A549 (cell line): ENCODE measurements around the gene TPM4. TPM values are rescaled to one million over a fixed set of nuclear protein-coding genes. Genes with fewer than 3 reads are reported as not detected.
"Not testable (repeated sequence)": the region's sequence is repeated elsewhere in the genome, so short reads cannot be mapped to it uniquely, and the experiment has no call there.

Experiments
- ATAC-seq, 2 experiments: fragments of 200-7000 bp in 1 of 2; fragments of >200 bp in 1 of 2; cut with Nextera tagmentation in 1 of 2; cut with Tn5 transposase in 1 of 2; 3 replicates each; pipeline versions ENCODE4 v1.8.0 to v1.9.1; 2018 to 2020; ENCODE audit warnings: mild to moderate bottlenecking in 1 of 2, moderate library complexity in 1 of 2
- CTCF ChIA-PET: fragments of 300-600 bp; sonication (Branson Sonifier 250); formaldehyde crosslinking; extraction: SDS; loops from one replicate; lab custom pipeline; 2021; ENCODE audit warnings: antibody characterized with exemption, inconsistent platforms; lab: Yijun Ruan, JAX
- POLR2A ChIA-PET: fragments of 350-600 bp; formaldehyde crosslinking; extraction: SDS; loops from one replicate; lab custom pipeline; 2021; ENCODE audit warnings: antibody characterized with exemption, inconsistent platforms; lab: Yijun Ruan, JAX
- DNase-seq, 2 experiments: peaks; one replicate each; pipeline versions ENCODE4 v3.0.0 to v3.0.0-alpha.2; 2011 to 2016; ENCODE audit warnings: low read depth in 1 of 2, low spot score in 1 of 2
- FAIRE-seq: peaks from 2 replicates; lab custom pipeline; 2011; peaks lifted over from hg19 to GRCh38; lab: Jason Lieb, UNC
- H3K27ac ChIP-seq, 2 experiments: fragments of >200 bp; sonication (Bioruptor Twin); formaldehyde crosslinking; 3 replicates each; pipeline ENCODE4 v1.5.1; 2016 to 2017
- H3K4me1 ChIP-seq: fragments of >200 bp; sonication (Bioruptor Twin); formaldehyde crosslinking; 3 replicates; pipeline ENCODE4 v1.6.1; 2016
- H3K4me2 ChIP-seq: fragments of >200 bp; sonication (Bioruptor Twin); formaldehyde crosslinking; 3 replicates; pipeline ENCODE4 v1.6.1; 2016
- H3K4me3 ChIP-seq: fragments of >200 bp; sonication (Bioruptor Twin); formaldehyde crosslinking; 3 replicates; pipeline ENCODE4 v1.5.1; 2016
- H3K9me3 ChIP-seq: fragments of >200 bp; sonication (Bioruptor Twin); formaldehyde crosslinking; 3 replicates; pipeline ENCODE4 v1.6.1; 2016
- BCL3 ChIP-seq: fragments of >200 bp; sonication (Bioruptor Twin); formaldehyde crosslinking; IDR thresholded peaks from 3 replicates; pipeline ENCODE4 v1.6.1; 2016
- CEBPB ChIP-seq, 2 experiments: fragments of >200 bp in 1 of 2; sonication (Bioruptor Twin) in 1 of 2; formaldehyde crosslinking in 1 of 2; IDR thresholded peaks; 2 replicates each; pipeline ENCODE4 v1.6.1; 2012 to 2016
- EHF ChIP-seq: fragments of 250-450 bp; sonication (Bioruptor Pico); IDR thresholded peaks from 2 replicates; pipeline ENCODE4 v1.5.0; 2020; ENCODE audit warnings: mild to moderate bottlenecking
- FOSB ChIP-seq: fragments of 250-450 bp; sonication (Bioruptor Pico); IDR thresholded peaks from 2 replicates; pipeline ENCODE4 v1.5.0; 2020; ENCODE audit warnings: mild to moderate bottlenecking, moderate library complexity
- HOXA7 ChIP-seq: fragments of 250-450 bp; sonication (Bioruptor Pico); IDR thresholded peaks from 2 replicates; pipeline ENCODE4 v1.5.0; 2020; ENCODE audit warnings: mild to moderate bottlenecking, moderate library complexity
- JUN ChIP-seq, 2 experiments: fragments of >200 bp; sonication (Bioruptor Twin); formaldehyde crosslinking; IDR thresholded peaks; 2 replicates in 1 of 2; 3 replicates in 1 of 2; pipeline ENCODE4 v1.6.1; 2016 to 2017
- JUNB ChIP-seq: fragments of >200 bp; sonication (Bioruptor Twin); formaldehyde crosslinking; IDR thresholded peaks from 2 replicates; pipeline ENCODE4 v1.6.1; 2016
- KDM1A ChIP-seq: fragments of 200-600 bp; sonication (generic); IDR thresholded peaks from 2 replicates; pipeline ENCODE4 v1.6.1; 2016; ENCODE audit warnings: low read depth, mild to moderate bottlenecking
- NR3C1 ChIP-seq: fragments of >200 bp; sonication (Bioruptor Twin); formaldehyde crosslinking; IDR thresholded peaks from 3 replicates; pipeline ENCODE4 v1.6.1; 2017
- POLR2AphosphoS2 ChIP-seq: conservative IDR thresholded peaks from 2 replicates; pipeline ENCODE4 v1.6.1; 2012; ENCODE audit warnings: low read length, improper control_type of control experiment, inconsistent platforms
- RARB ChIP-seq: fragments of 250-450 bp; sonication (Bioruptor Pico); IDR thresholded peaks from 2 replicates; pipeline ENCODE4 v1.8.0; 2021; ENCODE audit warnings: mild to moderate bottlenecking, moderate library complexity
- SMC3 ChIP-seq: fragments of >200 bp; sonication (Bioruptor Twin); formaldehyde crosslinking; IDR thresholded peaks from 3 replicates; pipeline ENCODE4 v1.6.1; 2018; ENCODE audit warnings: inconsistent platforms
- SREBF2 ChIP-seq: fragments of 450-650 bp; IDR thresholded peaks from 2 replicates; pipeline ENCODE4 v1.6.1; 2014; ENCODE audit warnings: mild to moderate bottlenecking, moderate library complexity
- TFCP2L1 ChIP-seq: fragments of 250-450 bp; sonication (Bioruptor Pico); IDR thresholded peaks from 2 replicates; pipeline ENCODE4 v1.5.0; 2021; ENCODE audit warnings: mild to moderate bottlenecking
- WGBS: methylation state at CpG from one replicate; pipeline ENCODE4 v1.1.6; 2017; ENCODE audit errors: missing lambda C conversion rate; 5-methylcytosine and 5-hydroxymethylcytosine counted together
- polyA plus RNA-seq, 4 experiments: library from polyadenylated mRNA; depleted of rRNA in 3 of 4; stranded (reverse); fragments of >200 nt; fragmentation: RNase III in 1 of 4; extraction: RNeasy Plus Mini Kit Qiagen cat#74134 plus additional on column Dnase treatment in 1 of 4; gene quantifications; 2 replicates in 3 of 4; 3 replicates in 1 of 4; pipeline ENCODE4 v1.2.3, GENCODE V29; 2011 to 2017
- TF ChIP-seq, protein P1 (sequence below): IDR thresholded peaks from 2 replicates; pipeline ENCODE4 v1.6.1; 2012
- TF ChIP-seq, protein P2 (sequence below): IDR thresholded peaks from 2 replicates; pipeline ENCODE4 v1.6.1; 2012

TPM4 gene
- polyA plus RNA-seq, 2 of the 4 experiments (the other 2 are of a cell fraction), result 777 to 860 TPM

- Histone ChIP-seq H3K4me2 (peak overlapping the region; percentile 22; the same call in 2 of the 3 replicates), H3K4me1 (peaks cover 99% of the 10 kb centered on the region), H3K9me3 (no peaks in the 10 kb centered on the region), H3K4me3 (no peak overlapping the region), H3K27ac (peak overlapping the region; percentile 49 to 89; a peak in 5 of 6 replicates)
- FAIRE-seq, result no peak
- no peak for DNase-seq
- TF ChIP-seq KDM1A (no peak), TFCP2L1 (CRISPR knock-in tag) (0 out of 2 replicates have a peak, but pooled peaks have one; percentile 14), CEBPB (IDR thresholded peaks at IDR 0.05) (peak; percentile 41; a peak in 3 of 4 replicates), RARB (CRISPR knock-in tag) (no peak), JUN (IDR thresholded peaks at IDR 0.05) (0 out of 5 replicates have a peak, but pooled peaks of 1 of the 2 experiments have one; percentile 16), BCL3 (no peak), NR3C1 (no peak)
- TF ChIP-seq, protein P1, sequence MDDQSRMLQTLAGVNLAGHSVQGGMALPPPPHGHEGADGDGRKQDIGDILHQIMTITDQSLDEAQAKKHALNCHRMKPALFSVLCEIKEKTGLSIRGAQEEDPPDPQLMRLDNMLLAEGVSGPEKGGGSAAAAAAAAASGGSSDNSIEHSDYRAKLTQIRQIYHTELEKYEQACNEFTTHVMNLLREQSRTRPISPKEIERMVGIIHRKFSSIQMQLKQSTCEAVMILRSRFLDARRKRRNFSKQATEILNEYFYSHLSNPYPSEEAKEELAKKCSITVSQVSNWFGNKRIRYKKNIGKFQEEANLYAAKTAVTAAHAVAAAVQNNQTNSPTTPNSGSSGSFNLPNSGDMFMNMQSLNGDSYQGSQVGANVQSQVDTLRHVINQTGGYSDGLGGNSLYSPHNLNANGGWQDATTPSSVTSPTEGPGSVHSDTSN, result no peak
- ChIA-PET POLR2A (interaction anchor here (0.7 kb wide), 1 partner anchor 10 kb away, joined by 4 read pairs; no protein-coding TSS in a partner anchor), CTCF (interaction anchor here (0.8 to 1.2 kb wide), 3 partner anchors 26 to 97 kb away, joined by 3 to 5 read pairs (median 4); no protein-coding TSS in a partner anchor)
- 56% methylated on average over 6 of the region's 6 CpGs for WGBS
- ATAC-seq, result no peak
These were observed 8.8 kb downstream of the TPM4 start for GRCh38 chr19:16085115-16085514.

DNA sequence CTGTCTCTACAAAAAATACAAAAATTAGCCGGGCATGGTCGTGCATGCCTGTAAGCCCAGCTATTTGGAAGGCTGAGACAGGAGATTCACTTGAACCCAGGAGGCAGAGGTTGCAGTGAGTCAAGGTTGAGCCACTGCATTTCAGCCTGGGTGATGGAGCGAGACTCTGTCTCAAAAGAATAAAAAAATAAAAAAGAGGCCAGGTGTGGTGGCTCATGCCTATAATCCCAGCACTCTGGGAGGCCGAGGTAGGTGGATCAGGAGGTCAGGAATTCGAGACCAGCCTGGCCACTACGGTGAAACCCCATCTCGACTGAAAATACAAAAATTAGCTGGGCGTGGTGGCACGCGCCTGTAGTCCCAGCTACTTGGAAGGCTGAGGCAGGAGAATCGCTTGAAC lies 11.1 kb downstream of the TPM4 start:
- Histone ChIP-seq H3K4me1 (peaks cover 100% of the 10 kb centered on the region), H3K27ac (peak overlapping the region; percentile 87 to 89), H3K4me2 (peak overlapping the region; percentile 77)
- DNase-seq, H3K4me3 ChIP-seq, H3K9me3 ChIP-seq, ATAC-seq, POLR2A ChIA-PET, FAIRE-seq: not testable (repeated sequence)
- WGBS, result 77% methylated on average over 11 of the region's 11 CpGs
- CTCF ChIA-PET, result interaction anchor here (1.2 to 1.3 kb wide), 4 partner anchors 12 to 458 kb away, joined by 3 to 6 read pairs (median 4); no protein-coding TSS in a partner anchor

GRCh38 chr19:16087940-16088339 lies 11.6 kb downstream of the TPM4 start:
- H3K9me3 ChIP-seq, result no peaks in the 10 kb centered on the region
- CTCF ChIA-PET, result interaction anchor here (0.6 to 1.3 kb wide), 3 partner anchors 9 to 458 kb away, joined by 3 to 6 read pairs (median 4); no protein-coding TSS in a partner anchor
- WGBS, result 67% methylated on average over 12 of the region's 12 CpGs
- FAIRE-seq (no peak), ATAC-seq (peak; percentile 14 to 20; a peak in 4 of 6 replicates), DNase-seq (no peak)
- peak overlapping the region; percentile 77 for H3K4me2 ChIP-seq
- H3K4me1 ChIP-seq, result peaks cover 100% of the 10 kb centered on the region
- 0 out of 3 replicates have a peak overlapping the region, but pooled peaks have one; percentile 24 for H3K4me3 ChIP-seq
- peak overlapping the region; percentile 87 to 89 for H3K27ac ChIP-seq
- TF ChIP-seq POLR2AphosphoS2 (0 out of 2 replicates have a peak, but pooled peaks have one; percentile 42), EHF (CRISPR knock-in tag) (peak; percentile 33; the same call in 1 of the 2 replicates), SREBF2 (no peak)
- TF ChIP-seq, protein P2, sequence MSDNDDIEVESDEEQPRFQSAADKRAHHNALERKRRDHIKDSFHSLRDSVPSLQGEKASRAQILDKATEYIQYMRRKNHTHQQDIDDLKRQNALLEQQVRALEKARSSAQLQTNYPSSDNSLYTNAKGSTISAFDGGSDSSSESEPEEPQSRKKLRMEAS, result no peak
- POLR2A ChIA-PET, result no interaction called here

DNA sequence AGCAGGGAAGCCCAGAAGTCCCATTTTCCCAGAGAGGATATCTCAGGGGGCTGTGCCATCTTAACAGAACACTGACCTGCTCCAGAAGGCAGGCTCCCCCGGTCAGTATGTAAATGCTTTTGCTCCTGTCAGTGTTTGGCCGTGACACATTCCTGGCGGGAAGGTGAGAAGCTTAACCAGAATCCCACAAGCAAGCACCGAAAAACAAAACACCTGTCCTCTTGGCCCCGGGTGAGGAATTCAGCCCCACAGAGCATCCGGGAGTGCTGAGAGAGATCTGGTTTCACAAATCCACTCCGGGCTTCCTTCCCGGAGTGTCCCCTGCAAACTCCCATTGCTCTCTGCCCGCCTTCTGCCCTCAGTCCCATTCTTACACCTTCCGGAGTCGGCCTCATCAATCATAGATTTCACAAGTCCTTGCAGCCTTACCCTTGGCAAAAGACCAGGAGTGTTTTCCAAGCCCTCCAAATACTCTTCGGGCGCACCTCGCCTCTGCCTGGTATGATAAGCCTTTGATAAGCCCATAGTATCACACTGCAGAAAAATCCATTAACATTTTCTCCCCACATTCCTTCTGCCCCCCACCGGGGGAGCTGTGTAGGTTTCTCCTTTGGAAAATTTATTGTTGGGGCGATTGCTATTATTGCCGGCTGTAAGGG lies 12.2 kb downstream of the TPM4 start:
- peak overlapping the region; percentile 87 to 89 for H3K27ac ChIP-seq
- peak overlapping the region; percentile 77 for H3K4me2 ChIP-seq
- DNase-seq, result peak in 1 of 2 experiments; percentile 80
- H3K4me1 ChIP-seq, result peaks cover 100% of the 10 kb centered on the region
- WGBS, result 26% methylated on average over 17 of the region's 17 CpGs
- ChIA-PET POLR2A (interaction anchor here (2.0 kb wide), 1 partner anchor 12 kb away, joined by 6 read pairs; the partner anchor contains the start of gene TPM4), CTCF (interaction anchor here (0.6 to 1.4 kb wide), 3 partner anchors 8 to 459 kb away, joined by 3 to 4 read pairs (median 4); no protein-coding TSS in a partner anchor)
- peak; percentile 24 to 38; a peak in 5 of 6 replicates for ATAC-seq
- peak overlapping the region; percentile 24; the same call in 1 of the 3 replicates for H3K4me3 ChIP-seq
- no peaks in the 10 kb centered on the region for H3K9me3 ChIP-seq
- FAIRE-seq, result no peak
- no peak for TF ChIP-seq HOXA7
- no peak for TF ChIP-seq FOSB
- peak in 1 of 2 experiments; percentile 63; a peak in 2 of 4 replicates for TF ChIP-seq CEBPB (IDR thresholded peaks at IDR 0.05)
- TF ChIP-seq JUNB, result no peak
- no peak for TF ChIP-seq SMC3
- TF ChIP-seq KDM1A, result no peak
- TF ChIP-seq, all 56 proteins: peak for 1
